GM19324 (cell line): ENCODE results near the gene PTH.

Experiments
- ATAC-seq: cut with Tn5 transposase; IDR thresholded peaks from one replicate; pipeline ENCODE4 v1.9.1; 2021; ENCODE audit warnings: mild to moderate bottlenecking, moderate library complexity; ENCODE audit not compliant: unreplicated experiment, low FRiP score

Gene PTH

GRCh38 chr11:13495929-13496328 lies at the start of gene PTH:
PTH (minus strand) TSS chr11:13495997; CDS start chr11:13492855, 3,142 bp downstream.
- ATAC-seq, result no peak

GRCh38 chr11:13538044-13538443 lies 42.2 kb upstream of the PTH start:
- no peak for ATAC-seq

- no peak for ATAC-seq
Measured at GRCh38 chr11:13535819-13536218, 40.0 kb upstream of the PTH start.

GRCh38 chr11:13534358-13534757 lies 38.6 kb upstream of the PTH start:
- no peak for ATAC-seq

- ATAC-seq, result no peak
Measured at GRCh38 chr11:13525257-13525656, 29.5 kb upstream of the PTH start.

- no peak for ATAC-seq
Measured at GRCh38 chr11:13503393-13503792, 7.6 kb upstream of the PTH start.

- no peak for ATAC-seq
Measured at GRCh38 chr11:13502492-13502891, 6.7 kb upstream of the PTH start.

- no peak for ATAC-seq
Measured at GRCh38 chr11:13494051-13494450, 1.7 kb downstream of the PTH start.

- ATAC-seq, result no peak
Measured at GRCh38 chr11:13487661-13488030, 8.2 kb downstream of the PTH start.

GRCh38 chr11:13486926-13487660 lies 8.7 kb downstream of the PTH start:
- no peak for ATAC-seq

GRCh38 chr11:13480198-13480597 lies 15.6 kb downstream of the PTH start:
- ATAC-seq, result no peak

GRCh38 chr11:13479688-13480087 lies 16.1 kb downstream of the PTH start:
- no peak for ATAC-seq

- no peak for ATAC-seq
Measured at GRCh38 chr11:13475091-13475490, 20.7 kb downstream of the PTH start.

GRCh38 chr11:13473013-13473722 lies 22.6 kb downstream of the PTH start:
- no peak for ATAC-seq

- no peak for ATAC-seq
Measured at GRCh38 chr11:13468750-13469149, 27.0 kb downstream of the PTH start.

GRCh38 chr11:13465909-13466371 lies 29.9 kb downstream of the PTH start:
- no peak for ATAC-seq

- ATAC-seq, result no peak
Measured at GRCh38 chr11:13463779-13464290, 32.0 kb downstream of the PTH start.

GRCh38 chr11:13462901-13463778 lies 32.7 kb downstream of the PTH start, which contains the start of gene BTBD10:
BTBD10 (minus strand) TSS chr11:13463222; CDS start chr11:13445124, 18,098 bp downstream.
- peak; percentile 98 for ATAC-seq

GRCh38 chr11:13462311-13462900 lies 33.4 kb downstream of the PTH start:
- ATAC-seq, result peak; percentile 42

- no peak for ATAC-seq
Measured at GRCh38 chr11:13461291-13461690, 34.5 kb downstream of the PTH start.
